Uterus (tissue), 4 donors: ENCODE measurements around the gene ANKRD62. TPM values are rescaled to one million over a fixed set of nuclear protein-coding genes. Genes with fewer than 3 reads are reported as not detected.

ENCODE experiments used
- DNase-seq, 2 donors: peaks; one replicate each; pipeline ENCODE4 v3.0.0-alpha.2; 2019 to 2020
- H3K27ac ChIP-seq, 2 donors: fragments of 200-600 bp; sonication (generic); 1 replicate in 1 of 2; 2 replicates in 1 of 2; pipeline ENCODE4 v1.5.1; 2016 to 2018
- H3K27me3 ChIP-seq, 2 donors: fragments of 200-600 bp; sonication (generic); one replicate each; pipeline ENCODE4 v1.5.1; 2018 to 2019; ENCODE audit warnings: control low read depth in 1 of 2
- H3K36me3 ChIP-seq, 2 donors: fragments of 200-600 bp; sonication (generic); one replicate each; pipeline ENCODE4 v1.5.1; 2019; ENCODE audit warnings: control low read depth in 1 of 2
- H3K4me1 ChIP-seq, 2 donors: fragments of 200-600 bp; sonication (generic); one replicate each; pipeline ENCODE4 v1.5.1; 2018 to 2019; ENCODE audit warnings: control low read depth in 1 of 2
- H3K4me3 ChIP-seq, 2 donors: fragments of 200-600 bp; sonication (generic); 1 replicate in 1 of 2; 2 replicates in 1 of 2; pipeline ENCODE4 v1.5.1; 2018 to 2019; ENCODE audit warnings: mild to moderate bottlenecking in 1 of 2
- H3K9me3 ChIP-seq, 2 donors: fragments of 200-600 bp; sonication (generic); one replicate each; pipeline ENCODE4 v1.5.1; 2019; ENCODE audit warnings: control low read depth in 1 of 2
- CTCF ChIP-seq, 4 experiments: fragments of 200-600 bp in 2 of 4; fragments of 450-650 bp in 2 of 4; sonication (generic) in 2 of 4; IDR thresholded peaks; one replicate each; pipeline ENCODE4 v1.5.1; 2016 to 2019; ENCODE audit warnings: antibody characterized with exemption in 4 of 4, mild to moderate bottlenecking in 2 of 4, moderate library complexity in 1 of 4
- POLR2A ChIP-seq, 2 donors: fragments of 450-650 bp; IDR thresholded peaks; one replicate each; pipeline ENCODE4 v1.6.1; 2016; ENCODE audit warnings: antibody characterized with exemption in 2 of 2, mild to moderate bottlenecking in 1 of 2, moderate library complexity in 1 of 2
- intact Hi-C: fragments of 100-400 bp; cut with DNase I; formaldehyde crosslinking; loops from one replicate; pipeline ENCODE4 v1.15.1; 2023; ENCODE audit warnings: low total_unique reads
- total RNA-seq, 4 donors: library from RNA; depleted of rRNA in 3 of 4; stranded (reverse); fragments of >200 nt in 3 of 4; gene quantifications; one replicate each; pipeline versions ENCODE4 v1.1.0 to v1.2.4, GENCODE V29; 2014 to 2023
- donor health status: DM: yes; HTN: yes; CAD: no.

Gene ANKRD62
- total RNA-seq, 4 donors from 2014 or later, result 0.07 to 0.18 TPM; not detected in 2

GRCh38 chr18:12060182-12060870 is 33.3 kb upstream of the ANKRD62 start:
- TF ChIP-seq POLR2A (IDR thresholded peaks at IDR 0.05), result no peak
- TF ChIP-seq CTCF (IDR thresholded peaks at IDR 0.05), result no peak
- Histone ChIP-seq H3K27me3 (no peaks in the 10 kb centered on the region), H3K36me3 (no peaks in the 10 kb centered on the region), H3K9me3 (no peaks in the 10 kb centered on the region), H3K27ac (no peak overlapping the region), H3K4me1 (no peaks in the 10 kb centered on the region), H3K4me3 (no peak overlapping the region)
- DNase-seq, result no peak
- intact Hi-C loops, result no loop called here

- no peak overlapping the region for H3K4me3 ChIP-seq
- no peak overlapping the region for H3K27ac ChIP-seq
- no peaks in the 10 kb centered on the region for H3K4me1 ChIP-seq
- no peak for DNase-seq
- no peaks in the 10 kb centered on the region for H3K27me3 ChIP-seq
- no peaks in the 10 kb centered on the region for H3K9me3 ChIP-seq
- TF ChIP-seq POLR2A (IDR thresholded peaks at IDR 0.05) (no peak), CTCF (IDR thresholded peaks at IDR 0.05) (no peak)
- H3K36me3 ChIP-seq, result no peaks in the 10 kb centered on the region
- intact Hi-C loops, result no loop called here
Measured at GRCh38 chr18:12061685-12062084, 32.0 kb upstream of the ANKRD62 start.

- Histone ChIP-seq H3K4me3 (no peak overlapping the region), H3K36me3 (no peaks in the 10 kb centered on the region), H3K9me3 (no peaks in the 10 kb centered on the region), H3K27ac (no peak overlapping the region), H3K27me3 (no peaks in the 10 kb centered on the region), H3K4me1 (no peaks in the 10 kb centered on the region)
- intact Hi-C loops, result no loop called here
- no peak for TF ChIP-seq CTCF (IDR thresholded peaks at IDR 0.05)
- TF ChIP-seq POLR2A (IDR thresholded peaks at IDR 0.05), result no peak
- DNase-seq, result no peak
Measured at GRCh38 chr18:12062974-12063373, 30.7 kb upstream of the ANKRD62 start.

GRCh38 chr18:12064086-12064763 is 29.4 kb upstream of the ANKRD62 start:
- intact Hi-C loops, result no loop called here

More at GRCh38 chr18:12064086-12064763, 29.4 kb upstream of the ANKRD62 start:
- no peaks in the 10 kb centered on the region for H3K4me1 ChIP-seq
- no peak overlapping the region for H3K27ac ChIP-seq
- H3K27me3 ChIP-seq, result no peaks in the 10 kb centered on the region
- no peaks in the 10 kb centered on the region for H3K36me3 ChIP-seq
- DNase-seq, result no peak
- H3K4me3 ChIP-seq, result no peak overlapping the region
- TF ChIP-seq CTCF (IDR thresholded peaks at IDR 0.05) (no peak), POLR2A (IDR thresholded peaks at IDR 0.05) (no peak)
- no peaks in the 10 kb centered on the region for H3K9me3 ChIP-seq
